Activated naive CD4-positive, alpha-beta T cell treated with anti-CD3 and anti-CD28 coated beads, Interleukin-2, amount 50 U/mL, for 16 hours (primary cell): ENCODE data around the gene ZC3H13.

ENCODE experiments used
- DNase-seq: peaks from one replicate; pipeline ENCODE4 v3.0.0-alpha.2; 2020

Gene ZC3H13

GRCh38 chr13:46062185-46062584 is 9.6 kb upstream of the ZC3H13 start:
- no peak for DNase-seq

- DNase-seq, result no peak
These were observed 6.9 kb upstream of the ZC3H13 start for GRCh38 chr13:46059405-46059804.

- no peak for DNase-seq
These were observed 5.7 kb upstream of the ZC3H13 start for GRCh38 chr13:46058268-46058667.

GRCh38 chr13:46057256-46058015 is 4.9 kb upstream of the ZC3H13 start:
- DNase-seq, result no peak

- no peak for DNase-seq
These were observed 841 bp upstream of the ZC3H13 start for GRCh38 chr13:46053162-46054012.

- DNase-seq, result no peak
These were observed 603 bp downstream of the ZC3H13 start for GRCh38 chr13:46051968-46052318.

- no peak for DNase-seq
These were observed 1.8 kb downstream of the ZC3H13 start for GRCh38 chr13:46050771-46051170.

GRCh38 chr13:46045424-46045823 is 7.1 kb downstream of the ZC3H13 start:
- DNase-seq, result no peak

- no peak for DNase-seq
These were observed 8.9 kb downstream of the ZC3H13 start for GRCh38 chr13:46043647-46044046.

- no peak for DNase-seq
These were observed 11.1 kb downstream of the ZC3H13 start for GRCh38 chr13:46041419-46041839.

- no peak for DNase-seq
These were observed 11.8 kb downstream of the ZC3H13 start for GRCh38 chr13:46040763-46041162.

GRCh38 chr13:46039411-46040182 is 12.9 kb downstream of the ZC3H13 start:
- no peak for DNase-seq

GRCh38 chr13:46038296-46038695 is 14.2 kb downstream of the ZC3H13 start:
- DNase-seq, result no peak

- DNase-seq, result no peak
These were observed 17.5 kb downstream of the ZC3H13 start for GRCh38 chr13:46035066-46035465.

- DNase-seq, result no peak
These were observed 20.2 kb downstream of the ZC3H13 start for GRCh38 chr13:46032341-46032740.

- no peak for DNase-seq
These were observed 20.8 kb downstream of the ZC3H13 start for GRCh38 chr13:46031581-46032263.

- DNase-seq, result no peak
These were observed 27.4 kb downstream of the ZC3H13 start for GRCh38 chr13:46025157-46025556.

GRCh38 chr13:46022481-46022880 is 30.1 kb downstream of the ZC3H13 start:
- DNase-seq, result no peak

GRCh38 chr13:46016216-46016615 is 36.3 kb downstream of the ZC3H13 start:
- no peak for DNase-seq

GRCh38 chr13:46015366-46015765 is 37.2 kb downstream of the ZC3H13 start:
- no peak for DNase-seq

GRCh38 chr13:46012404-46012803 is 40.1 kb downstream of the ZC3H13 start:
- no peak for DNase-seq

GRCh38 chr13:46010148-46010547 is 42.4 kb downstream of the ZC3H13 start:
- DNase-seq, result no peak

GRCh38 chr13:46008631-46009030 is 43.9 kb downstream of the ZC3H13 start:
- DNase-seq, result no peak
